Small intestine (tissue), 7 donors: ENCODE data around the gene PHLDA3. TPM values are rescaled to one million over a fixed set of nuclear protein-coding genes. Genes with fewer than 3 reads are reported as not detected.
A peak's percentile ranks its signal among the peaks of the same experiment; 100 is the strongest.

Experiments
- DNase-seq, 2 donors: peaks; one replicate each; pipeline versions ENCODE4 v3.0.0 to v3.0.0-alpha.2; 2013
- FAIRE-seq: peaks from 2 replicates; lab custom pipeline; 2012; peaks lifted over from hg19 to GRCh38; lab: Jason Lieb, UNC
- H3K27ac ChIP-seq, 3 donors: one replicate each; pipeline ENCODE4 v1.5.1; 2013; ENCODE audit warnings: low read length in 2 of 3, mild to moderate bottlenecking in 2 of 3, control low read depth in 1 of 3, inconsistent platforms in 1 of 3, low read depth in 1 of 3, moderate library complexity in 1 of 3
- H3K27me3 ChIP-seq, 3 donors: one replicate each; pipeline ENCODE4 v1.6.1; 2013; ENCODE audit warnings: low read length in 3 of 3, inconsistent platforms in 1 of 3; ENCODE audit not compliant: control insufficient read depth in 3 of 3, insufficient read depth in 3 of 3
- H3K36me3 ChIP-seq, 3 donors: one replicate each; pipeline ENCODE4 v1.6.1; 2013; ENCODE audit warnings: low read length in 3 of 3, inconsistent platforms in 1 of 3, low read depth in 1 of 3, mild to moderate bottlenecking in 1 of 3, moderate library complexity in 1 of 3; ENCODE audit not compliant: control insufficient read depth in 3 of 3, insufficient read depth in 2 of 3
- H3K4me1 ChIP-seq, 3 donors: one replicate each; pipeline ENCODE4 v1.6.1; 2013; ENCODE audit warnings: low read length in 2 of 3, inconsistent platforms in 1 of 3, low read depth in 1 of 3, mild to moderate bottlenecking in 1 of 3, moderate library complexity in 1 of 3; ENCODE audit not compliant: control insufficient read depth in 3 of 3, insufficient read depth in 2 of 3
- H3K4me3 ChIP-seq, 3 donors: one replicate each; pipeline ENCODE4 v1.5.1; 2013; ENCODE audit warnings: low read length in 3 of 3, control low read depth in 1 of 3, inconsistent platforms in 1 of 3, low read depth in 1 of 3, mild to moderate bottlenecking in 1 of 3, moderate library complexity in 1 of 3
- H3K9me3 ChIP-seq, 2 donors: one replicate each; pipeline ENCODE4 v1.6.1; 2013; ENCODE audit warnings: low read depth in 1 of 2, low read length in 1 of 2; ENCODE audit not compliant: control insufficient read depth in 2 of 2, insufficient read depth in 1 of 2
- WGBS, 3 donors: extraction: QIAGEN DNeasy Blood & Tissue Kit; methylation state at CpG; one replicate each; pipeline ENCODE4 v1.1.7; 2013; 5-methylcytosine and 5-hydroxymethylcytosine counted together
- polyA plus RNA-seq, 4 donors: library from polyadenylated mRNA; stranded (reverse) in 3 of 4; unstranded in 1 of 4; fragments of 200-250 nt in 3 of 4; fragments of 120-200 nt in 1 of 4; gene quantifications; one replicate each; pipeline versions ENCODE4 v1.2.1 to v1.2.3, GENCODE V29; 2013
- donor health status: healthy with polysubstance abuse.
- donor health status: control.
- donor health status: control.
- donor health status: Bipolar disorder and iron deficiency.
- donor health status: healthy.

Gene PHLDA3
- polyA plus RNA-seq, 4 donors, result 0.89 to 13.3 (median 5.0) TPM

GRCh38 chr1:201501812-201502510 is 33.0 kb upstream of the PHLDA3 start:
- 43 to 62% (median 57%) methylated on average over 9 to 10 of the region's 10 CpGs for WGBS, 3 donors
- peaks cover 0 to 58% (median 8%) of the 10 kb centered on the region in 3 donors for H3K4me1 ChIP-seq
- no peak overlapping the region for H3K4me3 ChIP-seq
- no peaks in the 10 kb centered on the region for H3K27me3 ChIP-seq
- no peaks in the 10 kb centered on the region for H3K9me3 ChIP-seq
- FAIRE-seq, result no peak
- peaks cover 0 to 30% (median 0%) of the 10 kb centered on the region in 3 donors for H3K36me3 ChIP-seq
- H3K27ac ChIP-seq, result peak overlapping the region; percentile 18 to 77 (median 76)
- peak; percentile 71 to 81 for DNase-seq

DNA sequence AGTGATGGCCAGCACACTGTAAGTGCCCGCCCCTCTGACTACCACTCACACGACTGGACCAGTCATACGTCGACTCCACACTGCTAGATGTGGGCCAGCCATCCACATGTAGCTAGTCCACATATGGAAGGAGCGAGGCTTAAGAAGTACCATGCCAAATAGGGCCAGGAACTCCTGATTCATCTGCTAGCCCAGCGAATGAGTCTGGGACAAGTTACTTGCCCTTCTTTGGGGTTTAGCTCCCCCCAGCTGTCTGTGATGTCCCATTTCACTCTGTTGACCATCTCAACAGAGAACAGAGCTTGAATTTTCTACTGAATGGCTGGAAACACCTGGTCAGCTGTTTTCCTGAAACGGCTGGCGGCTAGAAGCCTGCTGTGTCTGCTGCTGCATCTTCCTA is 32.2 kb upstream of the PHLDA3 start:
- WGBS, 3 donors, result 81 to 95% (median 94%) methylated on average over 8 of the region's 8 CpGs
- H3K27me3 ChIP-seq, result no peaks in the 10 kb centered on the region
- peaks cover 0 to 61% (median 6%) of the 10 kb centered on the region in 3 donors for H3K4me1 ChIP-seq
- FAIRE-seq, result no peak
- H3K4me3 ChIP-seq, result no peak overlapping the region
- H3K36me3 ChIP-seq, result peaks cover 0 to 30% (median 0%) of the 10 kb centered on the region in 3 donors
- H3K9me3 ChIP-seq, result no peaks in the 10 kb centered on the region
- peak overlapping the region; percentile 4 to 77 (median 76) for H3K27ac ChIP-seq
- DNase-seq, result no peak

DNA sequence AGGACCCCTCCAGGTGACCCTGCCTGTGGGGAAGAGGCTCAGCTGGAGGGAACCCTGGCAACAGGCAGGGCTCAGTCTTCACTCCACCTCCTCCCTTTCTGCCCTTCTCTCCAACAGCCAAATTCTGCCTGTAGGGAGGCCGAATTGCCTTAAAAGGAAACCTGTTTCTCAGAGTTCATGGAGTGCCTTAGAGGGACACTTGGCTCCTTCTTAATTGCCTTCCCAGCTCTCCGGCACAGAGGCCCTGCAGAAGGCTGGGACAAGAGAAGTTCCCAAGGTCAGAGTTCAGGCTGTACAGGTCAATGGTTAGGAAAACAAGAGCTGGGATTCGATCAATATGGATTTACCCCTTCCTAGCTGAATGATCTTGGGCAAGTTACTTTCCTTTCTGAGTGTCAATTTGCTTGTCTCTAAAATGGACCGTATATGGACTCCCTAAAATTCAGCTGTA is 31.7 kb upstream of the PHLDA3 start:
- 39 to 50% (median 49%) methylated on average over 4 of the region's 4 CpGs for WGBS, 3 donors
- no peaks in the 10 kb centered on the region for H3K9me3 ChIP-seq
- H3K4me1 ChIP-seq, result peaks cover 3 to 61% (median 6%) of the 10 kb centered on the region in 3 donors
- peak overlapping the region in 2 of 3 donors; percentile 76 to 77 for H3K27ac ChIP-seq
- peaks cover 0 to 29% (median 3%) of the 10 kb centered on the region in 3 donors for H3K36me3 ChIP-seq
- no peak overlapping the region for H3K4me3 ChIP-seq
- DNase-seq (peak; percentile 44 to 45), FAIRE-seq (no peak)
- no peaks in the 10 kb centered on the region for H3K27me3 ChIP-seq

DNA sequence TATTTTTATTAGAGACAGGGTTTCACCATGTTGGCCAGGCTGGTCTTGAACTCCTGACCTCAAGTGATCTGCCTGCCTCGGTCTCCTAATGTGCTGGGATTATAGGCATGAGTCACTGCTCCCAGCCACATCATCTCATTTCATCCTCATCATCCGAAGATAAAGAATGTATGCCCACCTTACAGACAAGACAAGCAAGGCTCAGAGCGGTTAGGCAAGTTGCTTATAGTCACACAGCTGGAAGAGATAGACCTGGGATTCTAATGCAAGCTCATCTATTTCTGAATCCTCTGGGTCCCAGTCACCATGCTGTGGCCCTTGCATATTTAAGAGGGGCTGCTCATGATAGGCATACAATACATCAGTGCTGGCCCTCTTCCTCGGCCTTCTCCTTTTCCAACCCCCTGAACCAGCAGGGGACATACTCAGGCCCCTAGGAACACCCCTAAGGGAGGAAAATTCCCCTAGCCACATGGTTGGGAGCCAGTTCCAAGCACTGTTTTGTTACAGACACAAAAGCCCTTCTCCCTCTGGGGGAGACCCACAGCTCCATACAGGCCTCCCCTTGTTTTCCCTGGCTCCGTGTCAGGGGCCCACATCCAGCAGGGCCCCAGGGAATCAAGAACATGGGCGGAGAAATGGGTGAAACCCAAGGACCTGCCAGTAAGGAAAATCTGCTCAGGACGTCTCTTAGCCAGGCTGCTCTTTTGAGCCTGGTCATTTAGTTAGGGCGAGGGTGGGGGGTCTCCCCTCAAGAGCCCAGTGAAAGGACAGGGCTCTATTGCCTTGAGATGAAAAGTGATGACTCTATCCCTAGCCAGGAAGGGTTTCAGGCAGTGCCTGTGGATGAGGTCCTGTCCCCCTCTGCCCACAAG is 31.0 kb upstream of the PHLDA3 start:
- 74 to 89% (median 87%) methylated on average over 8 of the region's 8 CpGs for WGBS, 3 donors
- Histone ChIP-seq H3K9me3 (no peaks in the 10 kb centered on the region), H3K27ac (peak overlapping the region in 2 of 3 donors; percentile 76 to 77), H3K27me3 (no peaks in the 10 kb centered on the region), H3K4me3 (no peak overlapping the region), H3K36me3 (peaks cover 0 to 29% (median 3%) of the 10 kb centered on the region in 3 donors), H3K4me1 (peaks cover 3 to 61% (median 6%) of the 10 kb centered on the region in 3 donors)
- no peak for FAIRE-seq
- peak in 1 of 2 donors; percentile 22 for DNase-seq

GRCh38 chr1:201499191-201499590 is 30.2 kb upstream of the PHLDA3 start:
- H3K4me1 ChIP-seq, result peaks cover 3 to 65% (median 6%) of the 10 kb centered on the region in 3 donors

DNA sequence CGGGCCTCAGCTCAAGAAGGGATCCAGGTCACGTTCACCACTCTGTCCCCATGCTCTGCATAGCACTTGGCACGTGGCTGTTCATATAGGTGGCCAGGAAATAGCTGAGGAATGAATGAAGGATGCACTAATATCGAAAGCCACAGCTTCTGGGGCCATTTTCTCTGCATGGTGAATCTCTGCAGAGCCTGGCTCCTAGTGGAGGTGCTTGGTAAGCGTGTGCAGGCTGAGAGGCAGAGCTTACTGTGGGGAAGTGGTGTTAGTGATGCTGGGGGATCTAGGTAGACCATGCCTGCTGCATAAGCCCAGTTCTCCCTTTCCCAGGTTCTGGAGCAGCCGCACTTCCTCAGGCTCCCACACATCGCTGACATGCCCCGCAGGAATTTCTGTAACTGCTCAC is 29.6 kb upstream of the PHLDA3 start:
- FAIRE-seq (no peak), DNase-seq (no peak)
- 89 to 95% (median 92%) methylated on average over 8 of the region's 8 CpGs for WGBS, 3 donors
- no peaks in the 10 kb centered on the region for H3K9me3 ChIP-seq
- peaks cover 3 to 65% (median 6%) of the 10 kb centered on the region in 3 donors for H3K4me1 ChIP-seq
- H3K27me3 ChIP-seq, result no peaks in the 10 kb centered on the region
- H3K4me3 ChIP-seq, result no peak overlapping the region
- H3K36me3 ChIP-seq, result peaks cover 0 to 41% (median 6%) of the 10 kb centered on the region in 3 donors
- H3K27ac ChIP-seq, result peak overlapping the region in 1 of 3 donors; percentile 37

More at GRCh38 chr1:201499191-201499590, 30.2 kb upstream of the PHLDA3 start:
- DNase-seq (no peak), FAIRE-seq (no peak)
- peak overlapping the region in 1 of 3 donors; percentile 50 for H3K27ac ChIP-seq
- H3K4me3 ChIP-seq, result no peak overlapping the region
- H3K27me3 ChIP-seq, result no peaks in the 10 kb centered on the region
- H3K36me3 ChIP-seq, result peaks cover 0 to 36% (median 4%) of the 10 kb centered on the region in 3 donors
- 90 to 94% (median 93%) methylated on average over 3 of the region's 3 CpGs for WGBS, 3 donors
- H3K9me3 ChIP-seq, result no peaks in the 10 kb centered on the region

- H3K27me3 ChIP-seq, result no peaks in the 10 kb centered on the region
- peaks cover 0 to 45% (median 6%) of the 10 kb centered on the region in 3 donors for H3K36me3 ChIP-seq
- FAIRE-seq (no peak), DNase-seq (no peak)
- 88 to 96% (median 90%) methylated on average over 16 of the region's 16 CpGs for WGBS, 3 donors
- H3K4me1 ChIP-seq, result peaks cover 3 to 68% (median 6%) of the 10 kb centered on the region in 3 donors
- H3K4me3 ChIP-seq, result no peak overlapping the region
- H3K27ac ChIP-seq, result peak overlapping the region in 1 of 3 donors; percentile 37
- H3K9me3 ChIP-seq, result peaks cover 0 to 2% of the 10 kb centered on the region in 2 donors
Observed at GRCh38 chr1:201497935-201498509, 29.0 kb upstream of the PHLDA3 start.

DNA sequence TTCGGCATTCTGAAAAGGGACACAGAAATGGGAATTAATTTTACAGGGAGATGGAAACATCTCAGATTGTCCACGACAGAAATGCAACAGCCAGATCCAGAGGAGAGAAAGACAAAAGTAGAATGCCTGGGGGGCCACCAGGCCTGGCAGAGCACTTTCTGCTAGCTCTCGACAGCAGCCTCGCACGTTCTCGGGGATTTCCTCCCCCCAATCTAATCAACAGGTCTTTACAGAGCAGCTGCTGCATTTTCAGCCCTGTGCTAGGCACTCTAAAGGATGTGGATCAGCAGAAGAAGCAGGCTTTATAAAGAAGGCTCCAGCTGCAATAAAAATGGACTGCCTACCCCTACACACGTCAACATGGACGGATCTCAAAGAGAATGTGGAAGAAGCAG is 27.3 kb upstream of the PHLDA3 start:
- no peaks in the 10 kb centered on the region for H3K27me3 ChIP-seq
- FAIRE-seq, result no peak
- WGBS, 3 donors, result 58 to 73% (median 72%) methylated on average over 8 of the region's 8 CpGs
- peaks cover 4 to 55% (median 5%) of the 10 kb centered on the region in 3 donors for H3K4me1 ChIP-seq
- H3K4me3 ChIP-seq, result no peak overlapping the region
- peaks cover 0 to 53% (median 6%) of the 10 kb centered on the region in 3 donors for H3K36me3 ChIP-seq
- H3K9me3 ChIP-seq, result peaks cover 0 to 4% of the 10 kb centered on the region in 2 donors
- peak overlapping the region; percentile 24 to 91 (median 88) for H3K27ac ChIP-seq
- DNase-seq, result no peak
